Right lobe of liver (tissue), 6 donors: ENCODE results near the gene RNF26. TPM values are rescaled to one million over a fixed set of nuclear protein-coding genes. Genes with fewer than 3 reads are reported as not detected.

Experiments used
- ATAC-seq, 4 donors: fragments of 200-7000 bp; cut with Tn5 transposase; one replicate each; pipeline ENCODE4 v1.9.1; 2020; ENCODE audit warnings: mild to moderate bottlenecking in 4 of 4, moderate library complexity in 4 of 4
- DNase-seq, 3 donors: peaks; one replicate each; pipeline ENCODE4 v3.0.0-alpha.2; 2020
- H3K27ac ChIP-seq, 3 donors: fragments of 200-600 bp; one replicate each; pipeline ENCODE4 v1.8.0; 2022
- H3K27me3 ChIP-seq, 2 donors: fragments of 200-600 bp; one replicate each; pipeline ENCODE4 v1.8.0; 2022
- H3K36me3 ChIP-seq, 4 donors: fragments of 200-600 bp; sonication (generic) in 1 of 4; one replicate each; pipeline versions ENCODE4 v1.5.1 to v1.8.0; 2017 to 2022; ENCODE audit warnings: control low read depth in 1 of 4
- H3K4me1 ChIP-seq, 4 donors: fragments of 200-600 bp; sonication (generic) in 1 of 4; one replicate each; pipeline versions ENCODE4 v1.5.1 to v1.8.0; 2017 to 2022; ENCODE audit warnings: control low read depth in 1 of 4
- H3K4me3 ChIP-seq, 3 donors: fragments of 200-600 bp; one replicate each; pipeline ENCODE4 v1.8.0; 2022
- H3K9me3 ChIP-seq, 4 donors: fragments of 200-600 bp; sonication (generic) in 1 of 4; one replicate each; pipeline versions ENCODE4 v1.5.1 to v1.8.0; 2017 to 2022; ENCODE audit warnings: control low read depth in 1 of 4
- POLR2A ChIP-seq: fragments of 450-650 bp; IDR thresholded peaks from one replicate; pipeline ENCODE4 v1.6.1; 2017; ENCODE audit warnings: antibody characterized with exemption, mild to moderate bottlenecking
- WGBS: methylation state at CpG from one replicate; pipeline ENCODE4 v1.1.6; 2018; ENCODE audit warnings: low coverage, low lambda C conversion rate; ENCODE audit not compliant: insufficient coverage; ENCODE audit errors: missing lambda C conversion rate; 5-methylcytosine and 5-hydroxymethylcytosine counted together
- intact Hi-C, 2 donors: fragments of 100-400 bp; cut with DNase I; formaldehyde crosslinking; loops; one replicate each; pipeline versions ENCODE4 v1.11.2 to v1.14.1; 2022
- total RNA-seq, 6 experiments: library from RNA; depleted of rRNA in 2 of 6; stranded (reverse); fragments of >200 nt in 2 of 6; fragmentation: NEBNext Ultra II Directional in 3 of 6; extraction: Animal tissue kit (Norgen Biotek cat#: 25700) in 3 of 6; gene quantifications; one replicate each; pipeline versions ENCODE4 v1.1.0 to v1.2.4, GENCODE V29; 2016 to 2023
- TF ChIP-seq, protein P1 (sequence below), 4 donors: fragments of 200-600 bp in 3 of 4; fragments of 450-650 bp in 1 of 4; IDR thresholded peaks; one replicate each; pipeline versions ENCODE4 v1.5.1 to v1.8.0; 2016 to 2022; ENCODE audit warnings: antibody characterized with exemption in 4 of 4, mild to moderate bottlenecking in 2 of 4
- donor health status: DM: no; HTN: yes; CAD: no.
- donor health status: DM: no; HTN: no; CAD: no.
- donor health status: DM: no; HTN: no; CAD: no.
- donor health status: DM: no; HTN: yes; CAD: no.
- donor health status: DM: no; HTN: yes; CAD: no.

RNF26 gene
- total RNA-seq, 6 experiments from 2014 or later = 12.9 to 18.1 (median 15.1) TPM

DNA sequence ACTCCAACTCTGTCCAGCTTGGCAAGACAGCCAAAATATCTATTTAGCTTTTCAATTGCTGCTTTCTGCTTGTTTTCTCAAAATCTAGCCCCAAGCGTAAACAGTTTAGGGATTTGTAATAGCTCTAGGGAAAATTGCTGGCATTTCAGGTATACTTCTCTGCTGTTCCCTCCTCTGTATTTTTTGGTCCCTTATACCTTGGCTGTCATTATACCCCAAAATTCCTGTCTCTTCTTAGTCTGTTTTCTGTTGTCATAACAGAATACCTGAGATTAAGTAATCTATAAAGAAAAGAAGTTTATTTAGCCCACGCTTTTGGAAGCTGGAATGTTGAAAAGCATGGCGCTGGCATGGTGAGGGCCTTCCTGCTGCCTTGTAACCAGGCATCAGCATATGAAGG, 40.9 kb upstream of the RNF26 start:
- 97% methylated on average over 3 of the region's 3 CpGs for WGBS
- Histone ChIP-seq H3K9me3 (no peaks in the 10 kb centered on the region), H3K27ac (no peak overlapping the region), H3K4me3 (no peak overlapping the region), H3K36me3 (peaks cover 0 to 8% (median 6%) of the 10 kb centered on the region in 4 donors), H3K4me1 (peaks cover 0 to 22% (median 7%) of the 10 kb centered on the region in 4 donors), H3K27me3 (no peaks in the 10 kb centered on the region)
- DNase-seq (no peak), ATAC-seq (no peak)
- intact Hi-C loops = no loop called here
- no peak for TF ChIP-seq POLR2A
- TF ChIP-seq, protein P1, sequence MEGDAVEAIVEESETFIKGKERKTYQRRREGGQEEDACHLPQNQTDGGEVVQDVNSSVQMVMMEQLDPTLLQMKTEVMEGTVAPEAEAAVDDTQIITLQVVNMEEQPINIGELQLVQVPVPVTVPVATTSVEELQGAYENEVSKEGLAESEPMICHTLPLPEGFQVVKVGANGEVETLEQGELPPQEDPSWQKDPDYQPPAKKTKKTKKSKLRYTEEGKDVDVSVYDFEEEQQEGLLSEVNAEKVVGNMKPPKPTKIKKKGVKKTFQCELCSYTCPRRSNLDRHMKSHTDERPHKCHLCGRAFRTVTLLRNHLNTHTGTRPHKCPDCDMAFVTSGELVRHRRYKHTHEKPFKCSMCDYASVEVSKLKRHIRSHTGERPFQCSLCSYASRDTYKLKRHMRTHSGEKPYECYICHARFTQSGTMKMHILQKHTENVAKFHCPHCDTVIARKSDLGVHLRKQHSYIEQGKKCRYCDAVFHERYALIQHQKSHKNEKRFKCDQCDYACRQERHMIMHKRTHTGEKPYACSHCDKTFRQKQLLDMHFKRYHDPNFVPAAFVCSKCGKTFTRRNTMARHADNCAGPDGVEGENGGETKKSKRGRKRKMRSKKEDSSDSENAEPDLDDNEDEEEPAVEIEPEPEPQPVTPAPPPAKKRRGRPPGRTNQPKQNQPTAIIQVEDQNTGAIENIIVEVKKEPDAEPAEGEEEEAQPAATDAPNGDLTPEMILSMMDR (IDR thresholded peaks at IDR 0.05) = no peak

DNA sequence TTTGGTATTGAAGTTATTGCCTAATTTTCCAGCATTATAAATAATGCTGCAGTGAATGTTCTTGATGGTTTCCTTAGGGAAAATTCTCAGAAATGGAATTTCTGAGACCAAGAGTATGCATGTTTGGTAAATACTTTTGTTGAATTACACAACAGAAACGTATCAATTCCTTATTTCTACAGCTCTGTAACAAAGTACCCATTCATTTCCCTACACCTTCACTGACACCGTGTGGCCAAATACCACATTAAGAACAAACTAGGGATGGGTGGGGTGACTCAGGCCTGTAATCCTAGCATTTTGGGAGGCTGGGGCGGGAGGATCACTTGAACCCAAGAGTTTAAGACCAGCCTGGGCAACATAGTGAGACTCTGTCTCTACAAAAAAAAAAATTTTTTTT, 39.1 kb upstream of the RNF26 start:
- Histone ChIP-seq H3K4me3 (no peak overlapping the region), H3K27me3 (no peaks in the 10 kb centered on the region), H3K4me1 (peaks cover 0 to 25% (median 7%) of the 10 kb centered on the region in 4 donors), H3K36me3 (peaks cover 0 to 16% (median 8%) of the 10 kb centered on the region in 4 donors), H3K27ac (no peak overlapping the region), H3K9me3 (no peaks in the 10 kb centered on the region)
- 19% methylated on average over 2 of the region's 3 CpGs for WGBS
- no peak for DNase-seq
- intact Hi-C loops = no loop called here
- no peak for TF ChIP-seq POLR2A
- no peak for ATAC-seq

DNA sequence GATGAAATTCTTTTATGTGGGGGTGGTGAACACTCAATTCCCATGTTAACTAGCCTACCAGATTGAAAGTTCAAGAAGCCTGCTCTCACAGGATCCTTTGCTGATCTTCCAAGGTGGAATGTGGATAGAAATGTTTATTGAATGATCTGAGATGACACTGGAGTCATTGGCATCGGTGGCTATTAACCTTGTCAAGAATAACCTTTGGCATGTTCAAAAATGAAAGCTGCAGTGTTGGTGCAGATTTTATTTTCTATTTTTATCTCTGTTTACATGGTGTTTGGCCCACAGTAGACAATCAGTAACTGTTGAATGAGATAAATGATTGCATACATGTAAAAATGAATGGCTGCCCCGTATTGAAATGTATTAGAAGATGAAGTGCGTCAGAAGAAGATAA, 36.4 kb upstream of the RNF26 start:
- DNase-seq (no peak), ATAC-seq (peak; percentile 50 to 88 (median 72))
- TF ChIP-seq POLR2A = no peak
- TF ChIP-seq, protein P1 (IDR thresholded peaks at IDR 0.05) = no peak
- Histone ChIP-seq H3K4me1 (peaks cover 0 to 25% (median 7%) of the 10 kb centered on the region in 4 donors), H3K4me3 (no peak overlapping the region), H3K27me3 (no peaks in the 10 kb centered on the region), H3K27ac (peak overlapping the region in 1 of 3 donors; percentile 30), H3K9me3 (no peaks in the 10 kb centered on the region), H3K36me3 (peaks cover 0 to 29% (median 8%) of the 10 kb centered on the region in 4 donors)
- intact Hi-C loops = no loop called here
- 14% methylated on average over 3 of the region's 3 CpGs for WGBS

DNA sequence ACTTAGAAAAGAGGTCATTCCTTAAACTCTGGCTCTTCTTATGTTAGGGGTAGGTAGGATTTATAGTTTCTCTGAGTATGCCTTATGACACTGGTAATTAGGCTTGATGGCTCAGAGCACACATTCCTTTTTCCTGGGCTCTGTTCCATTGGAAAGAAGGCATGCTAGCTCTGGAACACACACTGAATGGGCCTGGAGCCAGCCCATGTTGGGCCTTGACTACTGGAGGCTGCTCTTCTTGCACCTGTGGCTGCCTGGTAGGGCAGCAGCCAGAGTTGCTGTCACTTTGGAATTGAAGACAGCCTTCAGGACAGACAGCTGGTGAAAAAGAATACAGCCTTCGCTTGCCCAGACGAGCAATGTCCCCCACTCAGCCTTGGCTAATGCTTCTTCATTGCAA, 35.6 kb upstream of the RNF26 start:
- Histone ChIP-seq H3K36me3 (peaks cover 0 to 29% (median 8%) of the 10 kb centered on the region in 4 donors), H3K27me3 (no peaks in the 10 kb centered on the region), H3K4me1 (peaks cover 0 to 25% (median 7%) of the 10 kb centered on the region in 4 donors), H3K9me3 (no peaks in the 10 kb centered on the region), H3K27ac (no peak overlapping the region), H3K4me3 (no peak overlapping the region)
- peak in 3 of 4 donors; percentile 25 to 52 (median 41) for ATAC-seq
- no peak for TF ChIP-seq POLR2A
- TF ChIP-seq, protein P1 (IDR thresholded peaks at IDR 0.05) = no peak
- intact Hi-C loops = no loop called here
- WGBS = 100% methylated on average over 2 of the region's 2 CpGs
- no peak for DNase-seq

DNA sequence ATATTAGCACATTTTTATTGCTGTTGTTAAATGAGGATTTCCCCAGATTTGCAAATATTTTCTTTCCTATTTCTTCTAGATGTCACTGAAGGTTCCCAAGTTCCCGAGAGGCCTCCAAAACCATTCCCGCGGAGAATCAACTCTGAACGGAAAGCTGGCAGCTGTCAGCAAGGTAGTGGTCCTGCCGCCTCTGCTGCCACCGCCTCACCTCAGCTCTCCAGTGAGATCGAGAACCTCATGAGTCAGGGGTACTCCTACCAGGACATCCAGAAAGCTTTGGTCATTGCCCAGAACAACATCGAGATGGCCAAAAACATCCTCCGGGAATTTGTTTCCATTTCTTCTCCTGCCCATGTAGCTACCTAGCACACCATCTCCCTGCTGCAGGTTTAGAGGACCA, 34.9 kb upstream of the RNF26 start:
- DNase-seq (no peak), ATAC-seq (no peak)
- no peak for TF ChIP-seq POLR2A
- TF ChIP-seq, protein P1 (IDR thresholded peaks at IDR 0.05) = no peak
- H3K27me3 ChIP-seq = no peaks in the 10 kb centered on the region
- intact Hi-C loops = no loop called here
- H3K9me3 ChIP-seq = no peaks in the 10 kb centered on the region
- H3K4me1 ChIP-seq = peaks cover 0 to 25% (median 7%) of the 10 kb centered on the region in 4 donors
- H3K4me3 ChIP-seq = no peak overlapping the region
- no peak overlapping the region for H3K27ac ChIP-seq
- peaks cover 0 to 29% (median 8%) of the 10 kb centered on the region in 4 donors for H3K36me3 ChIP-seq
- 96% methylated on average over 7 of the region's 9 CpGs for WGBS
